Measurements from ENCODE around the gene SMPDL3A.

SMPDL3A gene

DNA sequence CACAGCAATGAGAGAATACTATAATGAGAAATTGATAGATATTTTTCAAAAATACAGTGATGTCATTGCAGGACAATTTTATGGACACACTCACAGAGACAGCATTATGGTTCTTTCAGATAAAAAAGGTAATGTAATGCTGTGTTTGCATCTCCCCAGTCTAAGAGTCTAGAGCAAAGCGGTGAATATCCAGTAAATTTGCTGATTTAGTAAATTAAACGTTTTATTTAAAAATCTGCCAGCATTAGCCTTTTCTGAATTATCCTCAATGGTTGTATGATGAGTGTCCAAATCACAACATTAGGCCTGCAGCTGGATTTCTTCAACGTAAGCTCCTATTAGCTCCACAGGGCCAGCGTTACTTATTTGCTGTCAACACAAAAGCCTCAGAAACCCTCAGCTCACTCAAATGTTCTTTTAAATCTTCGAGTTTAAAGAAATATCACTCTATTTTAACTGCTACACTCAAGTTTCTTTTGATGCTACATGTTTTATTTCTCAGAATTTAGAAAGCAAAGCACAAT is 16.0 kb downstream of the SMPDL3A start:
- H3K9me3 ChIP-seq = no peaks in the 10 kb centered on the region
- no peak overlapping the region for H3K27ac ChIP-seq
- no peak overlapping the region for H3K4me3 ChIP-seq
- no peaks in the 10 kb centered on the region for H3K27me3 ChIP-seq
- intact Hi-C loops (cut with DNase I; ENCODE audit: low total_unique reads) = no loop called here
- DNase-seq = no peak
- peaks cover 0 to 4% (median 0%) of the 10 kb centered on the region in 3 donors for H3K36me3 ChIP-seq
- H3K4me1 ChIP-seq = no peaks in the 10 kb centered on the region
- TF ChIP-seq CTCF (IDR thresholded peaks at IDR 0.05) = no peak

DNA sequence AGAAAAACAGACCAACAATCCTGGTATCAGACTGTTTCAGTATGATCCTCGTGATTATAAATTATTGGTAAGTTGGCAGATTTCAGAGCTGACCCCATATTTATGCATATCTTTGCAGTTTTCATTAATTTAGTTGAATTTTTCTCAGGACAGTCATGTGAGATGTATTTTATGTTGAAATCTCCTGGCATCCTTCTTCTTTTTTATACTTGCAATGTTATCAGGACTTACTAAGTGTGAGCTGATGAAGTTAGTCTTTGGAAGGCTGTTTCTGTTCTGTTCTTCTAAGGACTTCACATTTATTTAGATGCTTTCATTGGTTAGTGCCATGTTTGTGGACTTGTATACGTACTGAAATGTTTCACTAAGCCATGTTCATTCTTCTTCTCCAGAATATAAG is 17.2 kb downstream of the SMPDL3A start:
- no peak overlapping the region for H3K4me3 ChIP-seq
- no peak for DNase-seq
- intact Hi-C loops (cut with DNase I; ENCODE audit: low total_unique reads) = no loop called here
- H3K27ac ChIP-seq = no peak overlapping the region
- no peaks in the 10 kb centered on the region for H3K27me3 ChIP-seq
- H3K4me1 ChIP-seq = no peaks in the 10 kb centered on the region
- H3K9me3 ChIP-seq = no peaks in the 10 kb centered on the region
- H3K36me3 ChIP-seq = peaks cover 0 to 4% (median 0%) of the 10 kb centered on the region in 3 donors
- TF ChIP-seq CTCF (IDR thresholded peaks at IDR 0.05) = no peak

DNA sequence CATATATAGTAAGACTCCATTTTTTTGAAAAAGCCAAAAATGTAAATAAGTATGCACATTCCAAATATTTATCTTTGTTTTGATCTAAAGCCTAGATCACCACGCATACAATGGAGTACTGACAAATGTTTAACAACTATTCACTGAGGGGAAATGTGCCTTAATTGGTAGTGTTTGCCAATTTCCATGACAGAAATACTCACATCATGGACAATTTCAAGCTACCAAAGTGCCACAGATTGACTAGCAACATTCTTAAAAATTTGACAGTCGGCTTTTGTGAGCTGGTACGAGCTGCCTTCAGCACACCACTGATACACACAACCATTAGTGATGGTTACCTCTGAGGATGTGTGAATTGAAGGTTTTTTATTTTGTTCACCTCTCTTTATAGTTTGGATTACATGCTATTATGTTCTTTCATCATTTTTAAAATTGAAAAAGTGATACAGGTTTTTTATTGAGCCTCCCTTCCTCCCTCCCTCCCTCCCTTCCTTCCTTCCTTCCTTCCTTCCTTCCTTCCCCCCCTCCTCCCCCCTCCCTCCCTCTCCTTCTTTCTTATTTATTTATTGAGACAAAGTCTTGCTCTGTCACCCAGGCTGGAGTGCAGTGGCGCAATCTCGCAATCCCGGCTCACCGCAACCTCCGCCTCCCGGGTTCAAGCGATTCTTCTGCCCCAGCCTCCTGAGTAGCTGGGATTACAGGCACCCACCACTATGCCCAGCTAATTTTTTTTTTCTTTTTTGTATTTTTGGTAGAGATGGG is 19.2 kb downstream of the SMPDL3A start:
- Histone ChIP-seq H3K27me3 (no peaks in the 10 kb centered on the region), H3K4me3 (no peak overlapping the region), H3K4me1 (no peaks in the 10 kb centered on the region), H3K9me3 (no peaks in the 10 kb centered on the region), H3K36me3 (peaks cover 0 to 4% (median 0%) of the 10 kb centered on the region in 3 donors), H3K27ac (no peak overlapping the region)
- DNase-seq = no peak
- no peak for TF ChIP-seq CTCF (IDR thresholded peaks at IDR 0.05)
- intact Hi-C loops (cut with DNase I; ENCODE audit: low total_unique reads) = no loop called here

GRCh38 chr6:122809001-122809400 is 19.9 kb downstream of the SMPDL3A start:
- H3K4me1 ChIP-seq = no peaks in the 10 kb centered on the region
- intact Hi-C loops (cut with DNase I; ENCODE audit: low total_unique reads) = no loop called here

DNA sequence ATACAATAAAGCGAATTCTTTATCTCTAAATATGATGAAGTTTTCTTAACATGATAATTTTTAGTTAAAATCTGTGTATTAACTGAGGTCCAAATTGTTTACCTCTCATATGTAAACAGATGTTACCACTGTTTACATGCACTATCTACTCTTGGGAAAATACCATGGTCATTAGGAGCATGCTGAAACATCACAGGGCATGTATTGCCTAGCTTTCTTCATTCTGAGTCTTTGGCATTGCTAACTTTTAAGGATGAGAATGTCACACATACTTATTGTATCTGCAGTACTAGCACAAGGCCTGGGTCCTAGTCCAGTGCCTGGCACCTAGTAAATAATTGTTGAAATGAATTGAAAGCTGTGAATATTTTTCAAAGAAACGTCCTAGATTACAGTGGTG is 20.6 kb downstream of the SMPDL3A start:
- no peak for DNase-seq
- Histone ChIP-seq H3K27me3 (no peaks in the 10 kb centered on the region), H3K36me3 (peaks cover 0 to 4% (median 0%) of the 10 kb centered on the region in 3 donors), H3K27ac (no peak overlapping the region), H3K4me3 (no peak overlapping the region), H3K4me1 (no peaks in the 10 kb centered on the region), H3K9me3 (no peaks in the 10 kb centered on the region)
- TF ChIP-seq CTCF (IDR thresholded peaks at IDR 0.05) = no peak
- intact Hi-C loops (cut with DNase I; ENCODE audit: low total_unique reads) = no loop called here

More at GRCh38 chr6:122809001-122809400, 19.9 kb downstream of the SMPDL3A start:
- Histone ChIP-seq H3K9me3 (no peaks in the 10 kb centered on the region), H3K4me3 (no peak overlapping the region), H3K36me3 (peaks cover 0 to 4% (median 0%) of the 10 kb centered on the region in 3 donors), H3K27me3 (no peaks in the 10 kb centered on the region), H3K27ac (no peak overlapping the region)
- TF ChIP-seq CTCF (IDR thresholded peaks at IDR 0.05) = no peak
- no peak for DNase-seq

Data from tibial artery (tissue), 4 donors.